H9 (cell line): Measurements from ENCODE around the gene BIRC3. TPM values are rescaled to one million over a fixed set of nuclear protein-coding genes. Genes with fewer than 3 reads are reported as not detected.

Source experiments
- DNase-seq: peaks from one replicate; pipeline ENCODE4 v3.0.0-alpha.2; 2017
- H2AFZ ChIP-seq: one replicate; pipeline ENCODE4 v1.6.1; 2013; ENCODE audit warnings: mild to moderate bottlenecking, low read length, control low read depth, moderate library complexity
- H2AK5ac ChIP-seq: 2 replicates; pipeline ENCODE4 v1.6.1; 2013; ENCODE audit warnings: low read length, control low read depth, mixed read lengths; ENCODE audit not compliant: insufficient read length
- H2BK120ac ChIP-seq: one replicate; pipeline ENCODE4 v1.6.1; 2013; ENCODE audit warnings: low read depth, mild to moderate bottlenecking, low read length, control low read depth, inconsistent platforms; ENCODE audit not compliant: poor library complexity, severe bottlenecking
- H2BK12ac ChIP-seq: 2 replicates; pipeline ENCODE4 v1.6.1; 2013; ENCODE audit warnings: low read length, control low read depth, mixed read lengths, low read depth; ENCODE audit not compliant: insufficient read length
- H2BK15ac ChIP-seq: 2 replicates; pipeline ENCODE4 v1.6.1; 2013; ENCODE audit warnings: low read depth, low read length, control low read depth
- H2BK20ac ChIP-seq: one replicate; pipeline ENCODE4 v1.6.1; 2013; ENCODE audit warnings: low read depth, mild to moderate bottlenecking, low read length, control low read depth, inconsistent platforms; ENCODE audit not compliant: poor library complexity, severe bottlenecking
- H2BK5ac ChIP-seq: 2 replicates; pipeline ENCODE4 v1.6.1; 2013; ENCODE audit warnings: low read length, control low read depth, mixed read lengths; ENCODE audit not compliant: insufficient read length
- H3K14ac ChIP-seq: 2 replicates; pipeline ENCODE4 v1.6.1; 2013; ENCODE audit warnings: low read length, control low read depth; ENCODE audit not compliant: insufficient read depth
- H3K18ac ChIP-seq: 2 replicates; pipeline ENCODE4 v1.6.1; 2013; ENCODE audit warnings: low read depth, mild to moderate bottlenecking, mixed read lengths, low read length, control low read depth; ENCODE audit not compliant: insufficient read length
- H3K23ac ChIP-seq: 2 replicates; pipeline ENCODE4 v1.6.1; 2013; ENCODE audit warnings: low read length, control low read depth, mixed read lengths, low read depth; ENCODE audit not compliant: insufficient read length
- H3K23me2 ChIP-seq: 2 replicates; pipeline ENCODE4 v1.6.1; 2013; ENCODE audit warnings: low read depth, mild to moderate bottlenecking, mixed read lengths, low read length, control low read depth; ENCODE audit not compliant: insufficient read length, poor library complexity, severe bottlenecking
- H3K27ac ChIP-seq: 2 replicates; pipeline ENCODE4 v1.5.1; 2013; ENCODE audit warnings: low read length, control low read depth, mixed read lengths, low read depth; ENCODE audit not compliant: insufficient read length
- H3K27me3 ChIP-seq: 2 replicates; pipeline ENCODE4 v1.6.1; 2013; ENCODE audit warnings: low read length, control low read depth, inconsistent platforms; ENCODE audit not compliant: insufficient read depth
- H3K4ac ChIP-seq: 2 replicates; pipeline ENCODE4 v1.6.1; 2013; ENCODE audit warnings: low read depth, mild to moderate bottlenecking, control low read depth, inconsistent platforms, low read length, moderate library complexity
- H3K4me1 ChIP-seq: 2 replicates; pipeline ENCODE4 v1.6.1; 2013; ENCODE audit warnings: low read length, control low read depth, inconsistent platforms; ENCODE audit not compliant: insufficient read depth
- H3K4me2 ChIP-seq: 2 replicates; pipeline ENCODE4 v1.6.1; 2013; ENCODE audit warnings: low read length, control low read depth, mixed read lengths; ENCODE audit not compliant: insufficient read length, insufficient read depth
- H3K56ac ChIP-seq: 2 replicates; pipeline ENCODE4 v1.6.1; 2013; ENCODE audit warnings: low read depth, mild to moderate bottlenecking, mixed read lengths, low read length, control low read depth; ENCODE audit not compliant: insufficient read length
- H3K79me1 ChIP-seq: 2 replicates; pipeline ENCODE4 v1.6.1; 2013; ENCODE audit warnings: low read depth, mild to moderate bottlenecking, moderate library complexity, low read length, control low read depth, inconsistent platforms; ENCODE audit not compliant: insufficient read depth, poor library complexity, severe bottlenecking
- H3K79me2 ChIP-seq: 2 replicates; pipeline ENCODE4 v1.6.1; 2013; ENCODE audit warnings: low read length, control low read depth, inconsistent platforms; ENCODE audit not compliant: insufficient read depth
- H3K9ac ChIP-seq: 2 replicates; pipeline ENCODE4 v1.6.1; 2013; ENCODE audit warnings: low read length, control low read depth, mixed read lengths; ENCODE audit not compliant: insufficient read length; ENCODE audit errors: extremely low read depth
- H3K9me3 ChIP-seq: one replicate; pipeline ENCODE4 v1.6.1; 2013; ENCODE audit warnings: low read depth, low read length, inconsistent platforms; ENCODE audit not compliant: control insufficient read depth
- H3T11ph ChIP-seq: one replicate; pipeline ENCODE4 v1.6.1; 2013; ENCODE audit warnings: mild to moderate bottlenecking, low read length, control low read depth, inconsistent platforms
- H4K20me1 ChIP-seq: one replicate; pipeline ENCODE4 v1.6.1; 2013; ENCODE audit not compliant: control insufficient read depth, insufficient read length, insufficient read depth
- H4K5ac ChIP-seq: 2 replicates; pipeline ENCODE4 v1.6.1; 2013; ENCODE audit warnings: low read depth, mild to moderate bottlenecking, mixed read lengths, low read length, control low read depth; ENCODE audit not compliant: insufficient read length
- H4K8ac ChIP-seq: replicated peaks from 2 replicates; pipeline ENCODE4 v1.6.1; 2013; ENCODE audit warnings: low read length, control low read depth, mixed read lengths, low read depth; ENCODE audit not compliant: insufficient read length
- H4K91ac ChIP-seq: 2 replicates; pipeline ENCODE4 v1.6.1; 2013; ENCODE audit warnings: low read depth, mild to moderate bottlenecking, moderate library complexity, mixed read lengths, low read length, control low read depth; ENCODE audit not compliant: insufficient read length
- H3K27ac Mint-ChIP-seq, 3 experiments: 2 replicates in 2 of 3; 3 replicates in 1 of 3; pipeline ENCODE4 v1.8.0; 2020 to 2021; ENCODE audit warnings: mixed read lengths in 3 of 3, mild to moderate bottlenecking in 1 of 3, moderate library complexity in 1 of 3
- H3K27me3 Mint-ChIP-seq: 2 replicates; pipeline ENCODE4 v1.8.0; 2021; ENCODE audit warnings: low read depth, mild to moderate bottlenecking, moderate library complexity, mixed read lengths
- H3K36me3 Mint-ChIP-seq, 3 experiments: 2 replicates in 2 of 3; 3 replicates in 1 of 3; pipeline ENCODE4 v1.8.0; 2020 to 2021; ENCODE audit warnings: low read depth in 3 of 3, mixed read lengths in 3 of 3; ENCODE audit not compliant: insufficient read depth in 1 of 3
- H3K4me1 Mint-ChIP-seq, 2 experiments: 2 replicates each; pipeline ENCODE4 v1.8.0; 2020; ENCODE audit warnings: mixed read lengths in 2 of 2
- H3K4me3 Mint-ChIP-seq, 2 experiments: 2 replicates in 1 of 2; 3 replicates in 1 of 2; pipeline ENCODE4 v1.8.0; 2020 to 2021; ENCODE audit warnings: mild to moderate bottlenecking in 2 of 2, mixed read lengths in 2 of 2, moderate library complexity in 1 of 2
- H3K9me3 Mint-ChIP-seq, 2 experiments: 2 replicates in 1 of 2; 3 replicates in 1 of 2; pipeline ENCODE4 v1.8.0; 2020; ENCODE audit warnings: mild to moderate bottlenecking in 2 of 2, mixed read lengths in 2 of 2, moderate library complexity in 1 of 2
- CTCF ChIP-seq: fragments of 200-600 bp; sonication (generic); conservative IDR thresholded peaks from 3 replicates; pipeline ENCODE4 v1.8.0; 2021; ENCODE audit warnings: antibody characterized with exemption, mild to moderate bottlenecking
- WGBS: extraction: QIAGEN DNeasy Blood & Tissue Kit; methylation state at CpG from one replicate; pipeline ENCODE4 v1.1.7; 2013; ENCODE audit warnings: missing lambda C conversion rate, low lambda C conversion rate, mixed read lengths; ENCODE audit not compliant: insufficient read length; ENCODE audit errors: extremely low coverage; 5-methylcytosine and 5-hydroxymethylcytosine counted together
- total RNA-seq: library from RNA; stranded (reverse); gene quantifications from 2 replicates; pipeline ENCODE4 v1.2.1, GENCODE V29; 2021

BIRC3 gene
- total RNA-seq, 1 experiment from 2014 or later: 0.04 TPM

- peaks cover 5% of the 10 kb centered on the region for H3K27me3 Mint-ChIP-seq
- Histone ChIP-seq H2AK5ac (no peak overlapping the region), H3K14ac (no peak overlapping the region), H3K27me3 (no peaks in the 10 kb centered on the region), H3K4ac (no peak overlapping the region), H2BK12ac (no peak overlapping the region), H2BK15ac (no peak overlapping the region), H4K20me1 (no peaks in the 10 kb centered on the region), H3T11ph (no peak overlapping the region), H2BK5ac (no peak overlapping the region), H3K9me3 (peaks cover 11% of the 10 kb centered on the region), H3K23me2 (no peaks in the 10 kb centered on the region), H3K56ac (no peak overlapping the region), H4K91ac (no peak overlapping the region), H4K5ac (no peak overlapping the region), H2BK20ac (no peak overlapping the region), H2BK120ac (no peak overlapping the region), H3K79me2 (no peaks in the 10 kb centered on the region), H4K8ac (no peak overlapping the region), H3K4me1 (no peaks in the 10 kb centered on the region), H3K4me2 (no peak overlapping the region), H3K23ac (no peak overlapping the region), H3K27ac (no peak overlapping the region), H2AFZ (no peak overlapping the region), H3K79me1 (no peaks in the 10 kb centered on the region), H3K9ac (no peak overlapping the region), H3K18ac (no peak overlapping the region)
- H3K4me1 Mint-ChIP-seq: peaks cover 4 to 6% of the 10 kb centered on the region in 2 experiments; a peak in 2 of 4 replicates
- peak; percentile 37; the same call in 1 of the 3 replicates for TF ChIP-seq CTCF
- peaks cover 9 to 16% (median 10%) of the 10 kb centered on the region in 3 experiments for H3K36me3 Mint-ChIP-seq
- peaks cover 19 to 24% of the 10 kb centered on the region in 2 experiments for H3K9me3 Mint-ChIP-seq
- no peak overlapping the region for H3K4me3 Mint-ChIP-seq
- no peak overlapping the region for H3K27ac Mint-ChIP-seq
- WGBS: no CpG with 5 or more reads among the region's 5 CpGs
- DNase-seq: no peak
Observed at GRCh38 chr11:102306048-102306597, 11.2 kb upstream of the BIRC3 start.
